ENCODE data around the gene RAMP1.

RAMP1 gene

GRCh38 chr2:237864444-237864931 lies 5.1 kb downstream of the RAMP1 start:
- TF ChIP-seq POLR2AphosphoS5 (IDR thresholded peaks at IDR 0.05; ENCODE audit: low read depth, low read length) (no peak), TAF1 (IDR thresholded peaks at IDR 0.05; ENCODE audit: borderline replicate concordance, insufficient read depth, low read length) (no peak), SIN3A (IDR thresholded peaks at IDR 0.05; ENCODE audit: borderline replicate concordance, insufficient read depth, low read length) (no peak), FOXP2 (optimal IDR thresholded peaks at IDR 0.05; ENCODE audit: borderline replicate concordance, extremely low read depth, extremely low read length, insufficient read depth) (no peak)
- TF ChIP-seq, protein P1, sequence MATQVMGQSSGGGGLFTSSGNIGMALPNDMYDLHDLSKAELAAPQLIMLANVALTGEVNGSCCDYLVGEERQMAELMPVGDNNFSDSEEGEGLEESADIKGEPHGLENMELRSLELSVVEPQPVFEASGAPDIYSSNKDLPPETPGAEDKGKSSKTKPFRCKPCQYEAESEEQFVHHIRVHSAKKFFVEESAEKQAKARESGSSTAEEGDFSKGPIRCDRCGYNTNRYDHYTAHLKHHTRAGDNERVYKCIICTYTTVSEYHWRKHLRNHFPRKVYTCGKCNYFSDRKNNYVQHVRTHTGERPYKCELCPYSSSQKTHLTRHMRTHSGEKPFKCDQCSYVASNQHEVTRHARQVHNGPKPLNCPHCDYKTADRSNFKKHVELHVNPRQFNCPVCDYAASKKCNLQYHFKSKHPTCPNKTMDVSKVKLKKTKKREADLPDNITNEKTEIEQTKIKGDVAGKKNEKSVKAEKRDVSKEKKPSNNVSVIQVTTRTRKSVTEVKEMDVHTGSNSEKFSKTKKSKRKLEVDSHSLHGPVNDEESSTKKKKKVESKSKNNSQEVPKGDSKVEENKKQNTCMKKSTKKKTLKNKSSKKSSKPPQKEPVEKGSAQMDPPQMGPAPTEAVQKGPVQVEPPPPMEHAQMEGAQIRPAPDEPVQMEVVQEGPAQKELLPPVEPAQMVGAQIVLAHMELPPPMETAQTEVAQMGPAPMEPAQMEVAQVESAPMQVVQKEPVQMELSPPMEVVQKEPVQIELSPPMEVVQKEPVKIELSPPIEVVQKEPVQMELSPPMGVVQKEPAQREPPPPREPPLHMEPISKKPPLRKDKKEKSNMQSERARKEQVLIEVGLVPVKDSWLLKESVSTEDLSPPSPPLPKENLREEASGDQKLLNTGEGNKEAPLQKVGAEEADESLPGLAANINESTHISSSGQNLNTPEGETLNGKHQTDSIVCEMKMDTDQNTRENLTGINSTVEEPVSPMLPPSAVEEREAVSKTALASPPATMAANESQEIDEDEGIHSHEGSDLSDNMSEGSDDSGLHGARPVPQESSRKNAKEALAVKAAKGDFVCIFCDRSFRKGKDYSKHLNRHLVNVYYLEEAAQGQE (IDR thresholded peaks at IDR 0.05; ENCODE audit: insufficient read depth in 1 of 2, low read depth in 2 of 2, low read length in 2 of 2), result no peak

DNA sequence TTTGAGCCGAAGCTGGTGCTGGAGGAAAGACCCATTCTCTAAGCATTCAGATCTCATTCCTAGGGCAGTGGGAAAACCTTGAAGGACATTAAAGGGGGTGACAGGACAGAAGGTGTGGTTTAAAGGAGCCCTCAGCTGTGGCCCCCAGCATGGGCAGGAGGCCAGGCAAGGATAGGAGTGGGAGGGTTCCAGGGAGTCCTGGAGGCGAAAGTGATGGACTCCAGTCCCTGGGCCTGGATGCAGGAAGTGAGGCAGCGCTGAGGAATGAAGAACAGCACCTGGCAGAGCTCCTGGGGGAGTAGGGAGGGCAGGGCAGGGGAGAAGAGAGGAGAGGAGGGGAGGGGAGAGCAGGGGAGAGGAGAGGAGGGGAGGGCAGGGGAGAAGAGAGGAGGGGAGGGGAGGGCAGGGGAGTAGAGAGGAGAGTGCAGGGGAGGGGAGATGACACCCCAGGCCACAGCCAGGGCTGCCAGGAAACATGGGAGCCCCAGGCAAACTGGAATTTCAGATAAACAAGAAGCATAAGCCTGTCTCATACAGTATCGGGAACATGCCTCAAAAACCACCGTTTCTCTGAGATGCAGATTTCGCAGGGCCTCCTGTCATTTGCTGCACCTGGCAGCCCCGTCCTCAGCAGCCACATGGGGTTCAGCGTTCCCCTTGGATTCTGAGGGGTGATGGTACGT lies 5.7 kb downstream of the RAMP1 start:
- TF ChIP-seq SIN3A (IDR thresholded peaks at IDR 0.05; ENCODE audit: borderline replicate concordance, insufficient read depth, low read length), result no peak
- no peak for TF ChIP-seq TAF1 (IDR thresholded peaks at IDR 0.05; ENCODE audit: borderline replicate concordance, insufficient read depth, low read length)
- TF ChIP-seq POLR2AphosphoS5 (IDR thresholded peaks at IDR 0.05; ENCODE audit: low read depth, low read length), result no peak
- TF ChIP-seq, protein P1 (IDR thresholded peaks at IDR 0.05; ENCODE audit: insufficient read depth in 1 of 2, low read depth in 2 of 2, low read length in 2 of 2), result no peak
- no peak for TF ChIP-seq FOXP2 (optimal IDR thresholded peaks at IDR 0.05; ENCODE audit: borderline replicate concordance, extremely low read depth, extremely low read length, insufficient read depth)

- no peak for TF ChIP-seq SIN3A (IDR thresholded peaks at IDR 0.05; ENCODE audit: borderline replicate concordance, insufficient read depth, low read length)
- no peak for TF ChIP-seq TAF1 (IDR thresholded peaks at IDR 0.05; ENCODE audit: borderline replicate concordance, insufficient read depth, low read length)
- TF ChIP-seq POLR2AphosphoS5 (IDR thresholded peaks at IDR 0.05; ENCODE audit: low read depth, low read length), result no peak
Measured at GRCh38 chr2:237865623-237866041, 6.2 kb downstream of the RAMP1 start.

DNA sequence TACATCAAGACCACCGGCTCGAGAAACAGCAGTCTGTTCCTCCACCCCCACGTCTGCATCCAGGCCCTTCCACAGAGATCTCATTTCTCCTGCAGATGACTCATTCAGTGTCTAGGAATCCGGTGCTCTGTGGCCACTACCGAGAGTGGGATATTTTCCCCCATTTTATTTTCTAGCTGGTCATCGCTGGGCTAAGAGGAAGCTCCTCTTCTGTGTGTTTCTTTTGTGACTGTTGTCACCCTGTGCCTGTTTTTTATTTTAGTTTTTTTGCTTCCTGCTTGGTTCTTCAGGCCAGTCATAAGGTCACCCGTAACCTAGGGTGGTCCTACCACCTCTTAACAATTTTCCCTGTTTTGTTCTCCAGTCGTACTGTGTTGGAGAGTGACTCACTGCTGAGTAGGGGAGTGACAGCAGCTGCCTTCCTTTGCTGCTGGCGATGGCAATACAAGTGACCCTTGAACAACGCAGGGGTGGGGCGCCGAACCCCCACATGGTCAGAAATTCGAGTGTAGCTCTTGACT lies 6.7 kb downstream of the RAMP1 start:
- TF ChIP-seq SIN3A (IDR thresholded peaks at IDR 0.05; ENCODE audit: borderline replicate concordance, insufficient read depth, low read length), result no peak
- no peak for TF ChIP-seq FOXP2 (optimal IDR thresholded peaks at IDR 0.05; ENCODE audit: borderline replicate concordance, extremely low read depth, extremely low read length, insufficient read depth)
- TF ChIP-seq, protein P1 (IDR thresholded peaks at IDR 0.05; ENCODE audit: insufficient read depth in 1 of 2, low read depth in 2 of 2, low read length in 2 of 2), result no peak
- no peak for TF ChIP-seq TAF1 (IDR thresholded peaks at IDR 0.05; ENCODE audit: borderline replicate concordance, insufficient read depth, low read length)
- no peak for TF ChIP-seq POLR2AphosphoS5 (IDR thresholded peaks at IDR 0.05; ENCODE audit: low read depth, low read length)

GRCh38 chr2:237867465-237867864 lies 8.0 kb downstream of the RAMP1 start:
- TF ChIP-seq TAF1 (IDR thresholded peaks at IDR 0.05; ENCODE audit: borderline replicate concordance, insufficient read depth, low read length) (no peak), FOXP2 (optimal IDR thresholded peaks at IDR 0.05; ENCODE audit: borderline replicate concordance, extremely low read depth, extremely low read length, insufficient read depth) (no peak), POLR2AphosphoS5 (IDR thresholded peaks at IDR 0.05; ENCODE audit: low read depth, low read length) (no peak), SIN3A (IDR thresholded peaks at IDR 0.05; ENCODE audit: borderline replicate concordance, insufficient read depth, low read length) (no peak)
- TF ChIP-seq, protein P1 (IDR thresholded peaks at IDR 0.05; ENCODE audit: insufficient read depth in 1 of 2, low read depth in 2 of 2, low read length in 2 of 2), result no peak

Measured in PFSK-1 (cell line).